Chondrocyte (in vitro differentiated cells): Measurements from ENCODE around the gene HADHA. TPM values are rescaled to one million over a fixed set of nuclear protein-coding genes. Genes with fewer than 3 reads are reported as not detected.

Experiments used
- DNase-seq: peaks from one replicate; pipeline ENCODE4 v3.0.0; 2021; ENCODE audit warnings: mixed read lengths, low spot score
- H3K27ac Mint-ChIP-seq: one replicate; pipeline ENCODE4 v1.8.0; 2021; ENCODE audit warnings: mild to moderate bottlenecking, moderate library complexity, mixed read lengths; ENCODE audit not compliant: unreplicated experiment
- H3K27me3 Mint-ChIP-seq: 2 replicates; pipeline ENCODE4 v1.8.0; 2021; ENCODE audit warnings: low read depth, mixed read lengths
- H3K36me3 Mint-ChIP-seq: 2 replicates; pipeline ENCODE4 v1.8.0; 2021; ENCODE audit warnings: low read depth, mixed read lengths
- H3K4me1 Mint-ChIP-seq: 2 replicates; pipeline ENCODE4 v1.8.0; 2021; ENCODE audit warnings: low read depth, mild to moderate bottlenecking, mixed read lengths
- H3K4me3 Mint-ChIP-seq: one replicate; pipeline ENCODE4 v1.8.0; 2021; ENCODE audit warnings: mild to moderate bottlenecking, moderate library complexity, mixed read lengths; ENCODE audit not compliant: unreplicated experiment
- H3K9me3 Mint-ChIP-seq: 2 replicates; pipeline ENCODE4 v1.8.0; 2021; ENCODE audit warnings: low read depth, mixed read lengths
- CTCF ChIP-seq: fragments of 200-600 bp; sonication (generic); IDR thresholded peaks from 2 replicates; pipeline ENCODE4 v1.5.0; 2021; ENCODE audit warnings: antibody characterized with exemption, mild to moderate bottlenecking, moderate library complexity
- total RNA-seq: library from RNA; stranded (reverse); gene quantifications from 3 replicates; pipeline ENCODE4 v1.2.1, GENCODE V29; 2021

The HADHA gene
- total RNA-seq, 1 donor from 2014 or later: 98.0 TPM

- H3K36me3 Mint-ChIP-seq: peaks cover 31% of the 10 kb centered on the region
- H3K27ac Mint-ChIP-seq: no peak overlapping the region
- no peak overlapping the region for H3K4me3 Mint-ChIP-seq
- H3K9me3 Mint-ChIP-seq: no peaks in the 10 kb centered on the region
- no peak for DNase-seq
- no peaks in the 10 kb centered on the region for H3K27me3 Mint-ChIP-seq
- H3K4me1 Mint-ChIP-seq: peaks cover 8% of the 10 kb centered on the region
- no peak for TF ChIP-seq CTCF
These were observed 39.2 kb upstream of the HADHA start for GRCh38 chr2:26283606-26284005.

- no peak overlapping the region for H3K4me3 Mint-ChIP-seq
- DNase-seq: no peak
- no peaks in the 10 kb centered on the region for H3K27me3 Mint-ChIP-seq
- no peaks in the 10 kb centered on the region for H3K9me3 Mint-ChIP-seq
- no peak for TF ChIP-seq CTCF
- H3K4me1 Mint-ChIP-seq: peaks cover 8% of the 10 kb centered on the region
- H3K36me3 Mint-ChIP-seq: peaks cover 39% of the 10 kb centered on the region
- no peak overlapping the region for H3K27ac Mint-ChIP-seq
These were observed 36.8 kb upstream of the HADHA start for GRCh38 chr2:26281226-26281625.

- Mint-ChIP-seq H3K27me3 (no peaks in the 10 kb centered on the region), H3K4me1 (peaks cover 12% of the 10 kb centered on the region), H3K9me3 (no peaks in the 10 kb centered on the region), H3K36me3 (peaks cover 34% of the 10 kb centered on the region), H3K4me3 (no peak overlapping the region), H3K27ac (no peak overlapping the region)
- no peak for TF ChIP-seq CTCF
- DNase-seq: no peak
These were observed 35.5 kb upstream of the HADHA start for GRCh38 chr2:26279886-26280285.

GRCh38 chr2:26276484-26277227, 32.2 kb upstream of the HADHA start:
- no peaks in the 10 kb centered on the region for H3K9me3 Mint-ChIP-seq
- H3K36me3 Mint-ChIP-seq: peaks cover 25% of the 10 kb centered on the region
- H3K4me1 Mint-ChIP-seq: peaks cover 21% of the 10 kb centered on the region

GRCh38 chr2:26274058-26274613, 29.7 kb upstream of the HADHA start:
- H3K9me3 Mint-ChIP-seq: no peaks in the 10 kb centered on the region
- peaks cover 30% of the 10 kb centered on the region for H3K4me1 Mint-ChIP-seq
- peak overlapping the region; percentile 96 for H3K27ac Mint-ChIP-seq
- TF ChIP-seq CTCF: no peak
- DNase-seq: no peak
- no peaks in the 10 kb centered on the region for H3K27me3 Mint-ChIP-seq
- peak overlapping the region; percentile 37 for H3K4me3 Mint-ChIP-seq
- H3K36me3 Mint-ChIP-seq: peaks cover 14% of the 10 kb centered on the region

More at GRCh38 chr2:26276484-26277227, 32.2 kb upstream of the HADHA start:
- no peak for DNase-seq
- no peaks in the 10 kb centered on the region for H3K27me3 Mint-ChIP-seq
- H3K4me3 Mint-ChIP-seq: no peak overlapping the region
- no peak for TF ChIP-seq CTCF
- no peak overlapping the region for H3K27ac Mint-ChIP-seq
